H1 (cell line): ENCODE measurements around the gene RGS11. TPM values are rescaled to one million over a fixed set of nuclear protein-coding genes. Genes with fewer than 3 reads are reported as not detected.

Experiments used
- CTCF ChIA-PET: fragments of 300-600 bp; sonication (Branson Sonifier 250); formaldehyde crosslinking; loops from one replicate; lab custom pipeline; 2021; ENCODE audit not compliant: partially characterized antibody; lab: Charles Lee
- POLR2A ChIA-PET: fragments of 300-600 bp; sonication (Branson Sonifier 250); formaldehyde crosslinking; loops from one replicate; lab custom pipeline; 2021; ENCODE audit warnings: inconsistent platforms; ENCODE audit not compliant: partially characterized antibody; lab: Charles Lee
- DNase-seq, 2 experiments: peaks; one replicate each; pipeline versions ENCODE4 v3.0.0 to v3.0.0-alpha.2; 2010 to 2022; ENCODE audit warnings: low spot score in 2 of 2, low read depth in 1 of 2, mixed read lengths in 1 of 2
- FAIRE-seq: peaks from 2 replicates; lab custom pipeline; 2011; peaks lifted over from hg19 to GRCh38; lab: Jason Lieb, UNC
- H2AFZ ChIP-seq: 2 replicates; pipeline ENCODE4 v1.8.1; 2012; ENCODE audit warnings: low read length, inconsistent platforms
- H2AK5ac ChIP-seq: 2 replicates; pipeline ENCODE4 v1.6.1; 2013; ENCODE audit warnings: low read depth, low read length
- H2BK120ac ChIP-seq: replicated peaks from 2 replicates; pipeline ENCODE3; 2013; ENCODE audit warnings: low read depth, low read length, inconsistent platforms
- H2BK12ac ChIP-seq: 2 replicates; pipeline ENCODE4 v1.6.1; 2013; ENCODE audit warnings: low read depth, low read length
- H2BK15ac ChIP-seq: 2 replicates; pipeline ENCODE4 v1.6.1; 2013; ENCODE audit warnings: low read length
- H2BK20ac ChIP-seq: 2 replicates; pipeline ENCODE4 v1.6.1; 2013; ENCODE audit warnings: low read length
- H2BK5ac ChIP-seq: 2 replicates; pipeline ENCODE4 v1.6.1; 2013; ENCODE audit warnings: low read depth, low read length
- H3K14ac ChIP-seq: 2 replicates; pipeline ENCODE4 v1.6.1; 2013; ENCODE audit warnings: inconsistent platforms; ENCODE audit not compliant: insufficient read length
- H3K18ac ChIP-seq: 2 replicates; pipeline ENCODE4 v1.6.1; 2013; ENCODE audit warnings: low read length; ENCODE audit errors: extremely low read depth
- H3K23ac ChIP-seq: 2 replicates; pipeline ENCODE4 v1.6.1; 2013; ENCODE audit warnings: inconsistent platforms; ENCODE audit not compliant: insufficient read length
- H3K23me2 ChIP-seq: 2 replicates; pipeline ENCODE4 v1.6.1; 2013; ENCODE audit warnings: low read depth, low read length
- H3K27ac ChIP-seq: 2 replicates; pipeline ENCODE4 v1.6.1; 2011; ENCODE audit warnings: low read depth, low read length, inconsistent platforms
- H3K27me3 ChIP-seq, 4 experiments: replicated peaks in 1 of 4; 1 replicate in 1 of 4; 2 replicates in 3 of 4; pipeline versions ENCODE4 v1.6.1 to v1.8.1; 2011 to 2013; ENCODE audit warnings: low read length in 3 of 4, mild to moderate bottlenecking in 3 of 4, inconsistent platforms in 2 of 4, mixed read lengths in 2 of 4, moderate library complexity in 1 of 4; ENCODE audit not compliant: control insufficient read depth in 3 of 4, insufficient read depth in 3 of 4; ENCODE audit errors: extremely low read depth in 1 of 4
- H3K36me3 ChIP-seq, 4 experiments: 2 replicates each; pipeline versions ENCODE4 v1.6.1 to v1.8.1; 2011 to 2013; ENCODE audit warnings: mild to moderate bottlenecking in 4 of 4, low read length in 3 of 4, moderate library complexity in 2 of 4, control low read depth in 1 of 4, inconsistent platforms in 1 of 4; ENCODE audit not compliant: insufficient read depth in 4 of 4, control insufficient read depth in 2 of 4
- H3K4ac ChIP-seq: replicated peaks from 2 replicates; pipeline ENCODE3; 2013; ENCODE audit warnings: low read length, low read depth, mixed read lengths, inconsistent platforms; ENCODE audit not compliant: insufficient read length
- H3K4me1 ChIP-seq, 4 experiments: replicated peaks in 1 of 4; 1 replicate in 1 of 4; 2 replicates in 3 of 4; pipeline versions ENCODE4 v1.6.1 to v1.8.1; 2011 to 2013; ENCODE audit warnings: low read length in 3 of 4, inconsistent platforms in 2 of 4, mixed read lengths in 1 of 4; ENCODE audit not compliant: insufficient read depth in 4 of 4, control insufficient read depth in 3 of 4
- H3K4me2 ChIP-seq, 2 experiments: 2 replicates each; pipeline versions ENCODE4 v1.6.1 to v1.8.1; 2011 to 2013; ENCODE audit warnings: low read depth in 2 of 2, low read length in 2 of 2, control low read depth in 1 of 2, inconsistent platforms in 1 of 2, mild to moderate bottlenecking in 1 of 2; ENCODE audit not compliant: insufficient read depth in 1 of 2
- H3K4me3 ChIP-seq, 4 experiments: fragments of 200-600, 300-600 bp in 1 of 4; sonication (generic), shearing (Covaris generic), sonication (Bioruptor Twin) in 1 of 4; 2 replicates each; pipeline versions ENCODE4 v1.5.1 to v1.8.1; 2011 to 2016; ENCODE audit warnings: low read length in 4 of 4, low read depth in 3 of 4, control low read depth in 2 of 4, inconsistent platforms in 2 of 4, mild to moderate bottlenecking in 2 of 4, mixed read lengths in 1 of 4, moderate library complexity in 1 of 4; ENCODE audit not compliant: insufficient read depth in 2 of 4; ENCODE audit errors: extremely low read depth in 1 of 4
- H3K56ac ChIP-seq: replicated peaks from 2 replicates; pipeline ENCODE3; 2013; ENCODE audit warnings: low read depth, mild to moderate bottlenecking, mixed read lengths, low read length, inconsistent platforms; ENCODE audit not compliant: insufficient read length
- H3K79me1 ChIP-seq: 2 replicates; pipeline ENCODE4 v1.6.1; 2013; ENCODE audit warnings: low read depth, low read length, control low read depth
- H3K79me2 ChIP-seq, 2 experiments: 2 replicates each; pipeline versions ENCODE4 v1.6.1 to v1.8.1; 2012 to 2013; ENCODE audit warnings: low read length in 2 of 2, mild to moderate bottlenecking in 2 of 2, inconsistent platforms in 1 of 2; ENCODE audit not compliant: insufficient read depth in 2 of 2, control insufficient read depth in 1 of 2
- H3K9ac ChIP-seq, 4 experiments: replicated peaks in 1 of 4; 1 replicate in 1 of 4; 2 replicates in 3 of 4; pipeline versions ENCODE4 v1.6.1 to v1.8.1; 2011 to 2013; ENCODE audit warnings: low read depth in 3 of 4, low read length in 3 of 4, control low read depth in 2 of 4, mild to moderate bottlenecking in 2 of 4, moderate library complexity in 2 of 4, inconsistent platforms in 1 of 4; ENCODE audit errors: extremely low read depth in 1 of 4
- H3K9me3 ChIP-seq, 2 experiments: 2 replicates each; pipeline versions ENCODE4 v1.6.1 to v1.8.1; 2012 to 2013; ENCODE audit warnings: mild to moderate bottlenecking in 2 of 2, moderate library complexity in 2 of 2, control low read depth in 1 of 2, inconsistent platforms in 1 of 2, low read depth in 1 of 2, low read length in 1 of 2, mixed read lengths in 1 of 2; ENCODE audit not compliant: insufficient read depth in 2 of 2
- H4K20me1 ChIP-seq, 2 experiments: replicated peaks in 1 of 2; 2 replicates each; pipeline versions ENCODE3 to v1.8.1; 2011 to 2013; ENCODE audit warnings: inconsistent platforms in 2 of 2, low read length in 2 of 2, mild to moderate bottlenecking in 1 of 2; ENCODE audit not compliant: insufficient read depth in 2 of 2, control insufficient read depth in 1 of 2
- H4K5ac ChIP-seq: 2 replicates; pipeline ENCODE4 v1.6.1; 2013; ENCODE audit warnings: low read length, low read depth, mixed read lengths, inconsistent platforms; ENCODE audit not compliant: insufficient read length
- H4K8ac ChIP-seq: 2 replicates; pipeline ENCODE4 v1.8.0; 2013; ENCODE audit warnings: mild to moderate bottlenecking, moderate library complexity, low read length, inconsistent platforms; ENCODE audit not compliant: insufficient read depth; ENCODE audit errors: extremely low read depth
- H4K91ac ChIP-seq: replicated peaks from 2 replicates; pipeline ENCODE3; 2013; ENCODE audit warnings: low read length, mixed read lengths, inconsistent platforms; ENCODE audit not compliant: insufficient read length
- CBX8 ChIP-seq: fragments of 300-800, 300-1000 bp; sonication (generic); IDR thresholded peaks from 2 replicates; pipeline ENCODE4 v1.7.1; 2016; ENCODE audit warnings: low read depth, low read length, borderline replicate concordance
- CEBPB ChIP-seq: IDR thresholded peaks from 2 replicates; pipeline ENCODE4 v1.6.1; 2012; ENCODE audit warnings: low read depth, low read length
- GABPA ChIP-seq: IDR thresholded peaks from 2 replicates; pipeline ENCODE4 v1.6.1; 2011; ENCODE audit warnings: mild to moderate bottlenecking, low read length, moderate library complexity, borderline replicate concordance; ENCODE audit not compliant: insufficient read depth
- HDAC2 ChIP-seq, 2 experiments: fragments of 300-600 bp in 1 of 2; sonication (generic) in 1 of 2; IDR thresholded peaks; 2 replicates each; pipeline ENCODE4 v1.6.1; 2011 to 2012; ENCODE audit warnings: low read depth in 2 of 2, low read length in 2 of 2, mild to moderate bottlenecking in 2 of 2, moderate library complexity in 2 of 2, borderline replicate concordance in 1 of 2, inconsistent platforms in 1 of 2
- POLR2A ChIP-seq, 2 experiments: IDR thresholded peaks; 1 replicate in 1 of 2; 2 replicates in 1 of 2; pipeline ENCODE4 v1.6.1; 2011; ENCODE audit warnings: low read depth in 2 of 2, low read length in 2 of 2, mild to moderate bottlenecking in 2 of 2; ENCODE audit errors: control extremely low read depth in 1 of 2
- SAP30 ChIP-seq: fragments of 300-600 bp; sonication (generic); IDR thresholded peaks from 2 replicates; pipeline ENCODE4 v1.7.1; 2012; ENCODE audit warnings: low read length, moderate library complexity, mild to moderate bottlenecking, inconsistent platforms; ENCODE audit not compliant: insufficient read depth, insufficient replicate concordance
- SIRT6 ChIP-seq: IDR thresholded peaks from one replicate; pipeline ENCODE4 v1.7.1; 2012; ENCODE audit warnings: low read length, inconsistent platforms
- SP1 ChIP-seq: IDR thresholded peaks from 2 replicates; pipeline ENCODE4 v1.6.1; 2011; ENCODE audit warnings: low read depth, low read length
- SP2 ChIP-seq: IDR thresholded peaks from 2 replicates; pipeline ENCODE4 v1.6.1; 2012; ENCODE audit warnings: mild to moderate bottlenecking, low read length, inconsistent platforms
- TBP ChIP-seq: IDR thresholded peaks from 2 replicates; pipeline ENCODE4 v1.6.1; 2011; ENCODE audit warnings: low read depth, low read length, improper control_type of control experiment
- USF2 ChIP-seq: IDR thresholded peaks from 2 replicates; pipeline ENCODE4 v1.6.1; 2011; ENCODE audit warnings: low read length, improper control_type of control experiment
- WGBS, 2 experiments: shearing (Covaris generic) in 1 of 2; methylation state at CpG; one replicate each; pipeline versions ENCODE4 v1.1.6 to v1.1.7; 2013 to 2015; ENCODE audit warnings: low lambda C conversion rate in 2 of 2, mixed read lengths in 2 of 2, inconsistent platforms in 1 of 2, low coverage in 1 of 2, missing lambda C conversion rate in 1 of 2; ENCODE audit not compliant: insufficient replicate concordance in 2 of 2, insufficient coverage in 1 of 2, insufficient read length in 1 of 2; ENCODE audit errors: extremely low coverage in 1 of 2, missing lambda C conversion rate in 1 of 2; 5-methylcytosine and 5-hydroxymethylcytosine counted together
- long read RNA-seq, 2 experiments: library from RNA in 1 of 2; library from capped mRNA in 1 of 2; stranded (forward); transcript quantifications; one replicate each; pipeline ENCODE4 v2.0.0, GENCODE V29; 2021; ENCODE audit warnings: inconsistent platforms in 1 of 2
- polyA minus RNA-seq, 3 experiments: library from RNA; depleted of rRNA, polyadenylated mRNA; stranded (reverse); fragments of >200 nt; gene quantifications; 1 replicate in 2 of 3; 2 replicates in 1 of 3; pipeline ENCODE4 v1.2.3, GENCODE V29; 2011
- polyA plus RNA-seq, 7 experiments: library from polyadenylated mRNA; depleted of rRNA in 3 of 7; stranded (reverse) in 5 of 7; unstranded in 2 of 7; fragments of >200 nt in 5 of 7; fragments of 200-250 nt in 2 of 7; gene quantifications; 1 replicate in 5 of 7; 2 replicates in 1 of 7; 4 replicates in 1 of 7; pipeline versions ENCODE4 v1.2.1 to v1.2.3, GENCODE V29; 2011 to 2013; ENCODE audit warnings: missing spikeins in 2 of 7, mixed read lengths in 2 of 7
- total RNA-seq: library from RNA; stranded (reverse); fragmentation: NEBNext Ultra II Directional; extraction: Animal tissue kit (Norgen Biotek cat#: 25700); gene quantifications from 2 replicates; pipeline ENCODE4 v1.2.1, GENCODE V29; 2021

Gene RGS11
- total RNA-seq (0.84 and 1.1 TPM in 2 replicates), polyA plus RNA-seq (2011; rRNA removed) (1.2 and 2.0 TPM in 2 replicates), polyA minus RNA-seq (2011; rRNA and poly(A)+ RNA removed) (0.19 and 0.49 TPM in 2 replicates)
- polyA plus RNA-seq (2011; cell fraction: cytosol; rRNA removed), result 1.2 TPM
- 10.5 TPM for polyA plus RNA-seq (2011; cell fraction: nucleus; rRNA removed)
- polyA plus RNA-seq (2012, experiment 1 of 2), result 1.0 to 2.7 TPM (median 1.8 TPM) in 4 replicates
- polyA plus RNA-seq (2012, experiment 2 of 2), result 0.59 TPM
- polyA plus RNA-seq (2013, experiment 1 of 2), result 0.87 TPM
- polyA plus RNA-seq (2013, experiment 2 of 2), result 1.0 TPM
- not detected for polyA minus RNA-seq (2011; cell fraction: cytosol; rRNA and poly(A)+ RNA removed)
- 1.8 TPM for polyA minus RNA-seq (2011; cell fraction: nucleus; rRNA and poly(A)+ RNA removed)
- long read RNA-seq, experiment 1, result 0 reads
- long read RNA-seq, experiment 2, result 0 reads

- no peak within 1 kb of the TSS for H3K23ac ChIP-seq
- ChIA-PET CTCF (no interaction called here), POLR2A (interaction anchor here (0.6 to 2.7 kb wide), 3 partner anchors 9 to 24 kb away, joined by 3 to 6 read pairs (median 4); no protein-coding TSS in a partner anchor)
- peaks cover 0 to 6% (median 4%) of the 10 kb centered on the region in 4 experiments; a peak in 5 of 7 replicates for H3K4me1 ChIP-seq
- H2AFZ ChIP-seq, result peak within 1 kb of the TSS; percentile 20; the same call in 1 of the 2 replicates
- H2BK12ac ChIP-seq, result no peak within 1 kb of the TSS
- no peak within 1 kb of the TSS for H4K91ac ChIP-seq
- H4K5ac ChIP-seq, result no peak within 1 kb of the TSS
- DNase-seq, result no peak
- H3K9ac ChIP-seq, result no peak within 1 kb of the TSS
- H3K36me3 ChIP-seq, result no peaks in the 10 kb centered on the region
- no peaks in the 10 kb centered on the region for H3K79me1 ChIP-seq
- peaks cover 0 to 3% of the 10 kb centered on the region in 2 experiments for H4K20me1 ChIP-seq
- no peak for FAIRE-seq
- WGBS, 2 experiments, result 60% methylated on average over 1 of the region's 56 CpGs; no CpG with 5 or more reads in 1 of the 2 experiments
- H2AK5ac ChIP-seq, result no peak within 1 kb of the TSS
- H3K4me2 ChIP-seq, result peak within 1 kb of the TSS; percentile 85 to 100
- H3K27ac ChIP-seq, result no peak within 1 kb of the TSS
- H3K4ac ChIP-seq, result no peak within 1 kb of the TSS
- peaks cover 10% of the 10 kb centered on the region; the same call in 1 of the 2 replicates for H3K23me2 ChIP-seq
- H2BK15ac ChIP-seq, result no peak within 1 kb of the TSS
- peak within 1 kb of the TSS; percentile 85 for H4K8ac ChIP-seq
- H2BK5ac ChIP-seq, result no peak within 1 kb of the TSS
- no peak within 1 kb of the TSS; the same call in 1 of the 2 replicates for H3K18ac ChIP-seq
- TF ChIP-seq TBP (no peak), GABPA (no peak), SP2 (no peak), CEBPB (no peak), CBX8 (no peak), POLR2A (IDR thresholded peaks at IDR 0.05; ENCODE audit: control extremely low read depth in 1 of 2, low read depth in 2 of 2, low read length in 2 of 2) (no peak), HDAC2 (IDR thresholded peaks at IDR 0.05; ENCODE audit: borderline replicate concordance in 1 of 2, low read depth in 2 of 2, low read length in 2 of 2) (no peak), SAP30 (no peak), SP1 (no peak), USF2 (no peak), SIRT6 (no peak)
- no peaks in the 10 kb centered on the region for H3K79me2 ChIP-seq
- no peak within 1 kb of the TSS for H2BK20ac ChIP-seq
- H3K14ac ChIP-seq, result no peak within 1 kb of the TSS
- H3K56ac ChIP-seq, result no peak within 1 kb of the TSS
- H3K4me3 ChIP-seq, result peak within 1 kb of the TSS; percentile 30 to 65 (median 49)
- peaks cover 13 to 42% (median 36%) of the 10 kb centered on the region in 4 experiments for H3K27me3 ChIP-seq
- H3K9me3 ChIP-seq, result no peaks in the 10 kb centered on the region
- H2BK120ac ChIP-seq, result no peak within 1 kb of the TSS
Observed at GRCh38 chr16:275786-276232, at the start of gene RGS11. RGS11 (minus strand) TSS chr16:275944; CDS start chr16:275911, 33 bp downstream.
